Activated CD4-positive, alpha-beta T cell treated with anti-CD3 and anti-CD28 coated beads, Interleukin-2, Interleukin-6, amounts not matched to agents 100 ng/mL and 50 ng/mL, durations not matched to agents 16 hours and 8 hours (primary cell): ENCODE data around the gene AKR7A3.
A peak's percentile ranks its signal among the peaks of the same experiment; 100 is the strongest.

Experiments
- DNase-seq: peaks from one replicate; pipeline ENCODE4 v3.0.0-alpha.2; 2020

AKR7A3 gene

GRCh38 chr1:19288324-19289241 is at the start of gene AKR7A3:
Gene AKR7A3, minus strand, starts transcription at chr1:19288770. Its CDS starts 61 bp downstream, at chr1:19288709.
- peak; percentile 64 for DNase-seq

- DNase-seq, result no peak
Observed at GRCh38 chr1:19338323-19338762, 49.8 kb upstream of the AKR7A3 start.

DNA sequence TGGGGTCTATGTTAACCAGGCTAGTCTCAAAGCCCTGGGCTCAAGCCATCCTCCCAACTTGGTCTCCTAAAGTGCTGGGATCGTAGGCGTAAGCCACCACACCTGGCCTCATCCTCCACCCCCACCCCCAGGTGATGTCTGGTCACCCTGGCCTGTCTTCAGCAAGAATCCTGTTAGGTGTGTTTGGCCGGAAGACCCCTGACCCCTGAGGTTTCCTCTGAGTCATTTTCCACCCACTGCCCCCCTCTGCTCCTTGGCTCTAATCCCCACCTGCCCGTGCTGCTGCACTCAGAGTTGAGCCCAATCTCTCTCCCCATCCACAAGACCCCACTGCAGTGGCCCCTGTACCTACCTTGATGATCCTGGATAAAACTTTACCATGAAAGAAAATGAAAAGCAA is 48.7 kb upstream of the AKR7A3 start:
- DNase-seq, result no peak

- DNase-seq, result peak; percentile 16
Observed at GRCh38 chr1:19336543-19336942, 48.0 kb upstream of the AKR7A3 start.

- no peak for DNase-seq
Observed at GRCh38 chr1:19333587-19334354, 45.2 kb upstream of the AKR7A3 start.

GRCh38 chr1:19332832-19333231 is 44.3 kb upstream of the AKR7A3 start:
- DNase-seq, result no peak

DNA sequence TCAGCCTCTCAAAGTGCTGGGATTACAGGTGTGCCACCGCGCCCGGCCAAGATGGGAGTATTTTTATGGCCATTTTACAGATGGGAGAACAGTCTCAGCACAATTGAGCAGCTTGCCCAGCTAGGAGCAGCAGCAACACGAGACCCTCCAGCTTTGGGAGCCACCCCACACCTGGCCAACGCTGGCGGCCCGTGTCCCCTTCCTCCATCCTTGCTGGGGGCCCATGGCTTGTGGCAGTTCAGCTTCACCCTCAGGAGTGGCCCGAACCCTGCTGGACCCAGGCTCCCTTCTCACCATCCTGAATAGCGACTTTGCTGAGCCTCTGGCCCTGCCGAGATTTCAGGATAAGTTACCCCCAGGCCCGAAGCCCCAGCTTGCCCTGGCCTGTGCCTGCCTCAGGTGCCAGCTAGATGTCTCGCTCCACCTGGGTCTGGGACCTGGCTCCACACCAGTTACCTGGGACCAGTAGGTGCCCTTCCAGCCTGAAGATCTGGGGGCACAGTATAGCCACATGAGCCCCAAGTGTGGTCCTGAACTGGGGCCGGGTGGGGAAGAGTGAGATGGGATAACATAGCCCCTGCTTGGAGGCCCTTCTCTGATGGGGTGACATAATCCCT is 42.8 kb upstream of the AKR7A3 start:
- no peak for DNase-seq

GRCh38 chr1:19330449-19331135 is 42.0 kb upstream of the AKR7A3 start:
- DNase-seq, result no peak

- no peak for DNase-seq
Observed at GRCh38 chr1:19329611-19330010, 41.0 kb upstream of the AKR7A3 start.

DNA sequence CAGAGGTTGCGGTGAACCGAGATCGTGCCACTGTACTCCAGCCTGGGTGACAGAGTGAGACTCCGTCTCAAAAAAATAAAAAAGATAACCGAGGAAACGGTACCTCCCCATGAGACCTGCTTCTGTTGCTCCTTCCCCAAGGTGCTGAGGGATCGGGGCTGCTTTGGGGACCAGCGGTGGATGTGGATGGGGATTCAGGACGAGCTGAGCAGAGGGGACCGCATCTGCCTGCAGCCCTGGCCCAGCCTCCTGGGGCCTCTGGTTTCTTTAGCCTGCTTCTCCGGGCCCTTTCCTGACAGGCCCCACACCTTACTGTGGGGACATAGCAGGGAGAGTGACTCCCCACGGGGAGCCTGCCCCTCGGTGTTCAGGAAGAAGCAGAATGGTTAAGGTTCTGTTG is 40.6 kb upstream of the AKR7A3 start:
- no peak for DNase-seq

DNA sequence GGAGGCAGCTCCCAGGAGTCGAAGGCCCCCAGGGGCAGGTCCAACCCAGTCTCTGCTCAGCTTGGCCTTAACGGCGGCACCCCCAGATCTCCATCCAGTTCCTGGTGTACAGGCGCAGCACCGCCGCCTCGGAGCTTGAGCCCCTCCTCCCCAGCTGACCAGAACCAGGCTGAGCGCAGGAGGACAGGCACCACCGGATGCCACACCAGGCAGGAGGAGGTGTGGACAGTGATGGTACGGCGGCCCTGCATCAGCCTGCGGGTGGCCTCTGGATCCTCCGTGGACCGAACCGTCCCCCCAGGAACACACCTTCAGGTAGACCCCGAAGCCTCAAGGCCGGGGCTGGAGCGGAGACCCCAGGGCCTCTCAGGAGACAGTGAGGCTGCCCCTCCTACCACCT is 39.9 kb upstream of the AKR7A3 start:
- no peak for DNase-seq

DNA sequence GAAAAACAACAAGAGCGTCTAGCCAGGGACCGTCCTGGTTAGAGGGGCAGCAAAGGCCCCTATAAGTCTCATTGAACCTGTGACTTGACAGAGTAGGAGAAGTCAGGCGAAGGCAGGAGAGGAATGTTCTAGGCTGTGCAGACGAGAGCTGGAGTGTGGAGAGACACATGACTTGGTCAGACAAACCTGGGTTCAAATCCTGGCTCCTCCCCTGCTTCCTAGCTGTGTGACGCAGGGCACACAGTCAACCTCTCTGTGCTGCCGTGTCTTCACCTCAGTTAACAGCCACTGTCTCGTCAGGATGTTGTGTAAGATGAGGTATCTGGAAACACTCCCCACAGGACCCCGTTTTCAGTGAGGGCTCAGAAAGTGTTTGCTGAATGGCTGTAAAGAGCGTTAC is 39.2 kb upstream of the AKR7A3 start:
- no peak for DNase-seq

- no peak for DNase-seq
Observed at GRCh38 chr1:19327301-19327700, 38.7 kb upstream of the AKR7A3 start.

DNA sequence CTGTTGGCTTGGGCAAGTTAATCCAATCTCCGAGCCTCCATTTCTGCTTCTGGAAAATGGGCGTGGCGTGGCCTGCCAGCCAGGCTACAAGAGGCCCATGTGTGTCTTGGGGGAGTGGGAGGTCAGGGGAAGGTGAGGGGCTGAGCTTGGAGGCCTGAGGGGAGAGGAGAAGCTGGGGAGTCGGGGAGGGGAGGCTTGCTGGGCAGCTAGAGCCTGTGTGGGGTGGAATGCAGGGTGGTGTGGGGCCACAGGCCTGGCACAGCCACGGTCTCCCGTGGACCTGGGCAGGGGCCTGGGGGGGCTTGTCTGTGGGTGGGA is 38.1 kb upstream of the AKR7A3 start:
- DNase-seq, result no peak

GRCh38 chr1:19325958-19326747 is 37.6 kb upstream of the AKR7A3 start:
- no peak for DNase-seq

DNA sequence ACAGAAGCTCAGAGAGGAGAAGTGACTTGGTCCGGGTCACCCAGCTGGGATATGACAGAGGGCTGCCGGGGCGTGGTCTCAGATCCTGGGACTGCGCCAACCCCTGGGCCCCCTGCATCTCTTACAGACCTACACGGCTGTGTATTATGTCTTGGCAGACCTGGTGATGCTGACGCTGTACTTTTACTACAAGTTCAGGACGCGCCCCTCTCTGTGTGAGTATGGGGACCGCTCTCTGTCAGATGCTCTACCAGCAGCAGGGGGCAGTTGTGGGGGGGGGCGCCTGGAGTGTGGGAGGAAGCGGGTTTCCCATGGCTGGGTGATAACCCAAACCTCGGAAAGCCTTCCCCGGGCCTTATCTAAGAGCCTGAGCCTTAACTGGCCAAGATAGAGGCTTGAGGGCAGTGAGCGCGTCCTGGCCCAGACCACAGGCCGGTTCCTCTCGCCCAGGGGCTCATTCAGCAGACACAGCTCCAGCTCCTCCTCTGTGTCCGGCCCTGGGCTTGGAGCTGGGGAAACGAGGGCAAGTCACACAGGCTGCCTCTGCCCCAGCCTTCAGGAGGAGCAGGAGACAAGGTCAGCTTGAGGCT is 36.9 kb upstream of the AKR7A3 start:
- DNase-seq, result no peak

DNA sequence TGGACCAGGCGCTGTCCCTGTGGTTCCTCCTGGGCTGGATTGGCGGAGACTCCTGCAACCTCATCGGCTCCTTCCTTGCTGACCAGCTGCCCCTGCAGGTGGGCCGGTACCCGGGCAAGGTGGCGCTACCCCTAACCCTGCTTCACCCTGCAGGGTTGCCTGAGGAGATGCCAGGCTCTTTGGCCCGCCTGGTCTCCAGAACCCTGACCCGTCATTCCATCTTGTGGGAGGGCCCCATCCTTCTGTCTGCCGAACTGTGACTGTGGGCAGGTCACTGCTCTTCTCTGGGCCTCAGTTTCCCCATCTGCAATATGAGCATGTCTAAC is 36.1 kb upstream of the AKR7A3 start:
- no peak for DNase-seq

DNA sequence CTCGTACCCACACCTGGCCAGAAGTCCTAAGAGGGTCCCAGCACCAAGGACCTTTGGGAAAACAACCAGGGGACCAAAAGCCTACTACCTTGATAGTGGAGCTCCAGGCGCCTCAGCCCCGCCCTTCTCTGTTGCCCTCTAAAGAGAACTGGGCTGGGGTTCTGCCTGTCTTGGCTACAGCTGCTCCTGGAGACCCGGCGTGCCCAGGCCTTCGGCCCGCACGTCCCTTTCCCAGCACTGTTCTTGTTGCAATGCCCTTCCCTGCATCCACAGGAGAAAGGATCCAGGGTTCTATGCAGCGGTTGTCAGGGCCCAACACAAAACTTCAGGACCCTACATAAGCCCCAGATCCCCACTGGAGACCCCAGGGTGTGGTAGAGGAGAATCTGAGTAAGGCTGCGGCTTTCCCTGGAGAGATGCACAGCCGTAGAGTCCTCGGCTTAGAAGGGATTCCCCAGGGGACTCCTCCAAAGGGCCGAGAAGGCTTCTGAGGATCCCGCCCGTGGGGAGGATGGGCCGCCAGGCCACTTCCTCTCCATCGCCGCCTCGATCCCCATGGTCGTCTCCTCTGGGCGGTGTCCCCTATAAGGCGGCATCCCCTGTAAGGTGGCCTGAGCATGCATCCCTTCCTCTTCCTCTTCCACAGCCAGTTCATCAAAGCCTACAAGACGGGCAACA is 35.6 kb upstream of the AKR7A3 start:
- DNase-seq, result no peak

DNA sequence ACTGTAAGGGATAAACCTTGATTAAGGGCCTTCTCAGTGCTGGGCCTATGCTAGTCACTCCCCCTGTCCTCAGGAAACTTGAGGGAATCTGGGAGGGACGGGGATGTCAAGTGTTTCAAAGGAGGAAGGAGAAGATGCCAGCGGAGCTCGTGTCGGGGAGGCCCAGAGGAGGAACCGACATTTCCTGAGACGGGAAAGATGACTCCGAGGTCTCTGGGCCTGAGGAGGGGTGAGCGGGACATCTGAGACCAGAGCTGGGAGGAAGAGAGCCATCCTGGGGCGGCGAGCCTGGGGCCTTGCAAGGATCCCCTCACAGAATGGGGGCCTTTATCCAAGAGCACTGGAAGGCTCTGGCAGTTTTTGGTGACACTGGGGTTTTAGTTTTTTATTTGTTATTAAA is 33.9 kb upstream of the AKR7A3 start:
- no peak for DNase-seq

GRCh38 chr1:19321071-19321470 is 32.5 kb upstream of the AKR7A3 start:
- DNase-seq, result no peak

DNA sequence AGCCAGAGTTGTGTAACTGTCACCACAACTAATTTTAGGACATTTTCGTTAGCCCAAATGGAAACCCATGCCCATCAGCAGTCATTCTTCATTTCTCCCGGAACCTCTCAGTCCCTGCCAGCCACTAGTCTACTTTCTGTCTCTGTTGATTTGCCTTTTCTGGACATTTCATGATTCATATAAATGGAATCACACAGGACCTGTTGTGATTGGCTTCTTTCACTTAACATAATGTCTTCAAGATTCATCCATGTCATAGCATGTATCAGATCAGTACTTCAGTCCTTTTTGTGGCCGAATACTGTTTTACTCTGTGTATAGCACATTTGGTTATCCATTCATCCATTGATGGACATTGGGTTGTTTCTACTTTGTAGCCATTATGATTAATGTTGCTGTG is 30.6 kb upstream of the AKR7A3 start:
- no peak for DNase-seq
